ENCODE measurements around the gene FAM221B. TPM values are rescaled to one million over a fixed set of nuclear protein-coding genes. Genes with fewer than 3 reads are reported as not detected.

Gene FAM221B
- total RNA-seq, 2 donors from 2014 or later: 0.33 TPM; not detected in 1

DNA sequence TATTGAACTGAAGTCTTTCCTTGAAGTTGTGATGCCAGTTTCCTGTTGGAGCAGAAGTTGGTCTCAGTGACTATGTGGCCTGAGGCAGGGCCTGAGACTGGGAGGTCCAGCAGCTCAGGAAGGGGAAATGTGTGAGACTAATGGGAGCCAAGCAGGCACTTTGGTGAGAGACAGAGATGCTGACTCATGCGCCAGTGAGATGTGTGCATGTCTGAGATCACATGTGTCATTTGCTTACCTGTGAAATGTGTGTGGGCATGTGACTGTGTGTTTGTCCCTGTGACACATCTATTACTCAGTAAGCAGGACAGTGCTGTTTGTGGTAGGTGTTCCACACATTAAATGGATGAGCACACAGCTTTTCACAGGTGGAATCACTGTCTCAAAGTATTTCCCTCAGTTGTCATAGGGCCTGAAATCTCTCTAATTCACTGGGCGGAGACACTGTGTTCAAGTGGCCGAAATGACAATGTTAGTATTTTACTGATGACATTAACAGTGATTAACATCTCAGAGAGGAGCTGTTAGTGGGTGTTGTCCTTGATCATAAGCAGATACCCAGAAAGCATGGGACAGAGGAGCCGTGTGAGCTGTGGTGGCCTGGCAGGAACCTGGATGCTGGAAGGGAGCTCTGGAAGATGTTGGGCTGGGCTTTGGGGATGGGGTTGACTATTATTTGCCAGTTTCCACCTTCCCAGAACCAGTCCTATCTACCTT lies 29.7 kb downstream of the FAM221B start:
- TF ChIP-seq CTCF (IDR thresholded peaks at IDR 0.05) (no peak), POLR2A (IDR thresholded peaks at IDR 0.05) (no peak)
- 83 to 96% methylated on average over 4 of the region's 4 CpGs for WGBS, 2 donors
- no peak overlapping the region for H3K27ac ChIP-seq
- H3K36me3 ChIP-seq (replicated peaks in 1 of 2; ENCODE audit: insufficient read depth in 1 of 2, low read depth in 2 of 2): no peaks in the 10 kb centered on the region
- H3K27me3 ChIP-seq: no peaks in the 10 kb centered on the region
- intact Hi-C loops (cut with DNase I): no loop called here
- H3K4me3 ChIP-seq: no peak overlapping the region
- DNase-seq (no peak), ATAC-seq (no peak)
- no peaks in the 10 kb centered on the region for H3K4me1 ChIP-seq
- no peaks in the 10 kb centered on the region for H3K9me3 ChIP-seq

DNA sequence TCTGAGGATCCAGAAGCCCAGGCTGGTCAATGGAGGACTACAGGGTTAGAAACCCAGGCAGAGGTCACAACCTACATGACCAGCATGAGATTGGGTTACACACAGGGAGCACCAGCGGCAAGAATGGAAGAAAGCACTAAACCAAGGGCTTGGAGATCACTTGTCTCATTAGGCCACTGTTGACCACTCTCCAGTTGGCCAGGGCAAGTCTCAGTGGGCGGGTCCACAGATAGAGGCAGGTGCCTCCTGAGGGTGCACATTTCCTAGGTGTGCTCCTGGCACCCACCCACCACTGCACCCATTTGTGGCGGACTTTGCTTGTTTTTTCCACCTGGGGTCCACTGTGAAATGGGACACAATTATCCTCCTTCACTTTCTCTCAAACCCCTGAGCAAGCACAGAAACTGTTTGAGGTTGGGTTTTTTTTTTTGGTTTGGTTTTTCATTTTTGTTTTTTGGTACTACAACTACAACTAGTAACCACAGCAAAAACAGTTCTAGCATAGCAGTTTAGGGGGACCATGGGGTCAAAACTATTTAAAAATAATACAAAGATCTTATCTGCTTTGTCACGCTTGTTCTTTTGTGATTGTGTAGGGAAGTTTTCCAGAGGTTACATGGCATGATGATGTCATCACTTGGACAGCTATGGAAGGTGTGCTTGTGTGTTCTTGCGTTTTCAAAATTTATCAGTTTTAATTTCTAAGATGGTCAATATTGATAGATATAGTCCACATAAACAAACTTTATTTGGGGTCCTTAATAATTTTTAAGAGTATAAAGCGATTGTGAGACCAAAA lies 31.0 kb downstream of the FAM221B start:
- H3K4me3 ChIP-seq: no peak overlapping the region
- DNase-seq (no peak), ATAC-seq (no peak)
- no peak overlapping the region for H3K27ac ChIP-seq
- no peaks in the 10 kb centered on the region for H3K4me1 ChIP-seq
- no peaks in the 10 kb centered on the region for H3K36me3 ChIP-seq (replicated peaks in 1 of 2; ENCODE audit: insufficient read depth in 1 of 2, low read depth in 2 of 2)
- intact Hi-C loops (cut with DNase I): no loop called here
- TF ChIP-seq POLR2A (IDR thresholded peaks at IDR 0.05) (no peak), CTCF (IDR thresholded peaks at IDR 0.05) (no peak)
- no peaks in the 10 kb centered on the region for H3K9me3 ChIP-seq
- WGBS, 2 donors: 78 to 83% methylated on average over 6 of the region's 6 CpGs
- no peaks in the 10 kb centered on the region for H3K27me3 ChIP-seq

GRCh38 chr9:35795695-35796094 lies 32.8 kb downstream of the FAM221B start:
- no peak for TF ChIP-seq POLR2A (IDR thresholded peaks at IDR 0.05)
- TF ChIP-seq CTCF (IDR thresholded peaks at IDR 0.05): no peak
- Histone ChIP-seq H3K27me3 (no peaks in the 10 kb centered on the region), H3K27ac (no peak overlapping the region), H3K4me1 (no peaks in the 10 kb centered on the region), H3K9me3 (no peaks in the 10 kb centered on the region), H3K4me3 (no peak overlapping the region), H3K36me3 (replicated peaks in 1 of 2; ENCODE audit: insufficient read depth in 1 of 2, low read depth in 2 of 2) (no peaks in the 10 kb centered on the region)
- ATAC-seq: no peak
- intact Hi-C loops (cut with DNase I): no loop called here
- DNase-seq: no peak

- H3K4me3 ChIP-seq: no peak overlapping the region
- DNase-seq: no peak
- 75 to 87% methylated on average over 2 of the region's 2 CpGs for WGBS, 2 donors
- no peak overlapping the region for H3K27ac ChIP-seq
- no peak for ATAC-seq
- no peaks in the 10 kb centered on the region for H3K9me3 ChIP-seq
- TF ChIP-seq CTCF (IDR thresholded peaks at IDR 0.05) (no peak), POLR2A (IDR thresholded peaks at IDR 0.05) (no peak)
- H3K36me3 ChIP-seq (replicated peaks in 1 of 2; ENCODE audit: insufficient read depth in 1 of 2, low read depth in 2 of 2): no peaks in the 10 kb centered on the region
- peaks cover 7% of the 10 kb centered on the region for H3K4me1 ChIP-seq
- intact Hi-C loops (cut with DNase I): loop anchor here (5.0 kb wide), 1 partner anchor 84 kb away; no protein-coding TSS in a partner anchor
- H3K27me3 ChIP-seq: no peaks in the 10 kb centered on the region
Measured at GRCh38 chr9:35793461-35793860, 35.1 kb downstream of the FAM221B start.

Data from body of pancreas (tissue), 4 donors.